ENCODE data around the gene ANGPTL2.

- TF ChIP-seq POLR2A (IDR thresholded peaks at IDR 0.05), result no peak
- TF ChIP-seq, protein P1, sequence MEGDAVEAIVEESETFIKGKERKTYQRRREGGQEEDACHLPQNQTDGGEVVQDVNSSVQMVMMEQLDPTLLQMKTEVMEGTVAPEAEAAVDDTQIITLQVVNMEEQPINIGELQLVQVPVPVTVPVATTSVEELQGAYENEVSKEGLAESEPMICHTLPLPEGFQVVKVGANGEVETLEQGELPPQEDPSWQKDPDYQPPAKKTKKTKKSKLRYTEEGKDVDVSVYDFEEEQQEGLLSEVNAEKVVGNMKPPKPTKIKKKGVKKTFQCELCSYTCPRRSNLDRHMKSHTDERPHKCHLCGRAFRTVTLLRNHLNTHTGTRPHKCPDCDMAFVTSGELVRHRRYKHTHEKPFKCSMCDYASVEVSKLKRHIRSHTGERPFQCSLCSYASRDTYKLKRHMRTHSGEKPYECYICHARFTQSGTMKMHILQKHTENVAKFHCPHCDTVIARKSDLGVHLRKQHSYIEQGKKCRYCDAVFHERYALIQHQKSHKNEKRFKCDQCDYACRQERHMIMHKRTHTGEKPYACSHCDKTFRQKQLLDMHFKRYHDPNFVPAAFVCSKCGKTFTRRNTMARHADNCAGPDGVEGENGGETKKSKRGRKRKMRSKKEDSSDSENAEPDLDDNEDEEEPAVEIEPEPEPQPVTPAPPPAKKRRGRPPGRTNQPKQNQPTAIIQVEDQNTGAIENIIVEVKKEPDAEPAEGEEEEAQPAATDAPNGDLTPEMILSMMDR (IDR thresholded peaks at IDR 0.05), result no peak
Measured at GRCh38 chr9:127058011-127058644, 64.3 kb downstream of the ANGPTL2 start.

All from uterus (tissue), 2 donors.